ENCODE results near the gene RAB8A. TPM values are rescaled to one million over a fixed set of nuclear protein-coding genes. Genes with fewer than 3 reads are reported as not detected.

RAB8A gene
- polyA plus RNA-seq, 3 donors = 109 to 124 (median 114) TPM

GRCh38 chr19:16074488-16075365, 37.0 kb upstream of the RAB8A start:
- intact Hi-C loops (cut with micrococcal nuclease) = loop anchor here (5.0 kb wide), 2 partner anchors 38 to 108 kb away; partner anchors contain the start of gene RAB8A (in 2 of the 2)
- peak overlapping the region in 1 of 2 donors; percentile 88 for H3K4me3 Mint-ChIP-seq
- no peak overlapping the region for H3K4me2 ChIP-seq (replicated peaks; ENCODE audit: extremely low read depth, low read length, poor library complexity, severe bottlenecking)

More at GRCh38 chr19:16074488-16075365, 37.0 kb upstream of the RAB8A start:
- peaks cover 34% of the 10 kb centered on the region for H3K79me2 ChIP-seq (ENCODE audit: insufficient read depth, low read length)
- no peak overlapping the region for H3K4me3 ChIP-seq (replicated peaks in 1 of 3; ENCODE audit: low read depth in 2 of 3, low read length in 3 of 3)
- no peaks in the 10 kb centered on the region for H3K9me3 ChIP-seq (replicated peaks in 1 of 2; ENCODE audit: control insufficient read depth in 1 of 2, insufficient read depth in 1 of 2, low read length in 2 of 2)
- DNase-seq = no peak
- TF ChIP-seq CTCF (IDR thresholded peaks at IDR 0.05) = no peak
- Mint-ChIP-seq H3K27ac (peak overlapping the region in 6 of 7 donors; percentile 3 to 96 (median 80)), H3K9me3 (no peaks in the 10 kb centered on the region), H3K27me3 (ENCODE audit: low read depth in 3 of 3) (no peaks in the 10 kb centered on the region), H3K36me3 (peaks cover 4 to 9% of the 10 kb centered on the region in 2 donors), H3K4me1 (peaks cover 38% of the 10 kb centered on the region)
- H3K9ac ChIP-seq (ENCODE audit: insufficient read depth, low read length, poor library complexity, severe bottlenecking) = no peak overlapping the region
- H3K27me3 ChIP-seq (ENCODE audit: control insufficient read depth in 2 of 2, insufficient read depth in 2 of 2, low read length in 2 of 2) = no peaks in the 10 kb centered on the region
- peaks cover 41 to 47% of the 10 kb centered on the region in 2 donors for H3K4me1 ChIP-seq (ENCODE audit: control insufficient read depth in 1 of 2, insufficient read depth in 2 of 2, low read length in 2 of 2)
- WGBS (ENCODE audit: insufficient coverage) = 90% methylated on average over 10 of the region's 10 CpGs
- H3K36me3 ChIP-seq (replicated peaks in 1 of 2; ENCODE audit: control insufficient read depth in 1 of 2, insufficient read depth in 2 of 2, low read length in 2 of 2) = no peaks in the 10 kb centered on the region
- no peak overlapping the region for H2AFZ ChIP-seq (ENCODE audit: insufficient read depth, low read depth, low read length, poor library complexity, severe bottlenecking)
- peaks cover 8% of the 10 kb centered on the region for H4K20me1 ChIP-seq (ENCODE audit: insufficient read depth, low read length)
- H3K27ac ChIP-seq (ENCODE audit: low read depth in 1 of 2, low read length in 2 of 2) = no peak overlapping the region
